Measurements from ENCODE around the gene DGKQ. TPM values are rescaled to one million over a fixed set of nuclear protein-coding genes. Genes with fewer than 3 reads are reported as not detected.

The DGKQ gene
- total and polyA plus RNA-seq, 2 of the 13 experiments (the other 11 are each of a cell fraction or from before 2014, with no cell fraction given), result 4.5 to 7.2 TPM

- TF ChIP-seq ZNF766 (CRISPR knock-in tag; IDR thresholded peaks at IDR 0.05; ENCODE audit: borderline replicate concordance), result peak; percentile 27; the same call in 1 of the 2 replicates
- TF ChIP-seq ZFP37 (CRISPR knock-in tag; IDR thresholded peaks at IDR 0.05; ENCODE audit: borderline replicate concordance), result 0 out of 2 replicates have a peak, but pooled peaks have one; percentile 11
- TF ChIP-seq MYC (CRISPR knock-in tag; IDR thresholded peaks at IDR 0.05; ENCODE audit: borderline replicate concordance), result peak; percentile 64; the same call in 1 of the 2 replicates
- 0 out of 2 replicates have a peak, but pooled peaks have one; percentile 47 for TF ChIP-seq ZNF83 (CRISPR knock-in tag; IDR thresholded peaks at IDR 0.05; ENCODE audit: borderline replicate concordance)
- TF ChIP-seq ZNF746 (CRISPR knock-in tag; IDR thresholded peaks at IDR 0.05), result peak; percentile 42; the same call in 1 of the 2 replicates
- TF ChIP-seq ZNF354B (CRISPR knock-in tag; IDR thresholded peaks at IDR 0.05), result no peak
- TF ChIP-seq TFE3 (CRISPR knock-in tag; IDR thresholded peaks at IDR 0.05), result peak; percentile 98
- peak; percentile 37; the same call in 1 of the 2 replicates for TF ChIP-seq KLF9 (CRISPR knock-in tag; IDR thresholded peaks at IDR 0.05; ENCODE audit: low read depth)
- peak; percentile 81 for TF ChIP-seq ESRRA (CRISPR knock-in tag; IDR thresholded peaks at IDR 0.05; ENCODE audit: low read depth)
- no peak; the same call in 1 of the 2 replicates for TF ChIP-seq NCOR1 (IDR thresholded peaks at IDR 0.05; ENCODE audit: borderline replicate concordance, low read length)
- peak; percentile 92 for TF ChIP-seq PITX1 (CRISPR knock-in tag; IDR thresholded peaks at IDR 0.05)
- peak; percentile 86 for TF ChIP-seq ZNF607 (CRISPR knock-in tag; IDR thresholded peaks at IDR 0.05; ENCODE audit: borderline replicate concordance)
- TF ChIP-seq FOXP1 (IDR thresholded peaks at IDR 0.05), result no peak
- peak; percentile 82 for TF ChIP-seq FOXP1 (CRISPR knock-in tag; IDR thresholded peaks at IDR 0.05)
- peak; percentile 1 for TF ChIP-seq TAF15 (IDR thresholded peaks at IDR 0.05; ENCODE audit: low read depth, low read length, poor library complexity, severe bottlenecking)
- 0 out of 2 replicates have a peak, but pooled peaks have one; percentile 37 for TF ChIP-seq TFDP2 (CRISPR knock-in tag; IDR thresholded peaks at IDR 0.05)
- 0 out of 2 replicates have a peak, but pooled peaks have one; percentile 24 for TF ChIP-seq ZNF704 (CRISPR knock-in tag; IDR thresholded peaks at IDR 0.05; ENCODE audit: borderline replicate concordance)
- peak; percentile 44; the same call in 1 of the 2 replicates for TF ChIP-seq POGK (CRISPR knock-in tag; conservative IDR thresholded peaks at IDR 0.05)
- no peak for TF ChIP-seq PAWR (CRISPR knock-in tag; IDR thresholded peaks at IDR 0.05; ENCODE audit: borderline replicate concordance)
- TF ChIP-seq ZNF33A (CRISPR knock-in tag; IDR thresholded peaks at IDR 0.05; ENCODE audit: borderline replicate concordance), result no peak
- TF ChIP-seq LCORL (IDR thresholded peaks at IDR 0.05), result no peak
- peak; percentile 83 for TF ChIP-seq LCORL (CRISPR knock-in tag; IDR thresholded peaks at IDR 0.05)
- peak; percentile 60; the same call in 1 of the 2 replicates for TF ChIP-seq ZNF292 (CRISPR knock-in tag; IDR thresholded peaks at IDR 0.05; ENCODE audit: borderline replicate concordance, low read depth)
- TF ChIP-seq HNRNPUL1 (IDR thresholded peaks at IDR 0.05; ENCODE audit: low read depth, low read length), result no peak
- TF ChIP-seq ZNF263 (CRISPR knock-in tag; IDR thresholded peaks at IDR 0.05), result no peak; the same call in 1 of the 2 replicates
Measured at GRCh38 chr4:992297-993110, 19.1 kb upstream of the DGKQ start (continued).
